T-helper 1 cell treated with Interleukin-12 subunit alpha and Interleukin-12 subunit beta and Interleukin-4 antibody, amounts not matched to agents 30 μg/mL and 1 μg/mL, for 36 hours (primary cell): ENCODE results near the gene TRIM28.

ENCODE experiments used
- H3K27ac Mint-ChIP-seq: one replicate; pipeline ENCODE4 v1.8.0; 2021; ENCODE audit warnings: mild to moderate bottlenecking, mixed read lengths
- H3K27me3 Mint-ChIP-seq: one replicate; pipeline ENCODE4 v1.8.0; 2021; ENCODE audit warnings: low read depth, mixed read lengths
- H3K36me3 Mint-ChIP-seq: one replicate; pipeline ENCODE4 v1.8.0; 2021; ENCODE audit warnings: low read depth, mixed read lengths
- H3K4me1 Mint-ChIP-seq: one replicate; pipeline ENCODE4 v1.8.0; 2021; ENCODE audit warnings: low read depth, mixed read lengths
- H3K4me3 Mint-ChIP-seq: one replicate; pipeline ENCODE4 v1.8.0; 2021; ENCODE audit warnings: mild to moderate bottlenecking, moderate library complexity, mixed read lengths
- H3K9me3 Mint-ChIP-seq: one replicate; pipeline ENCODE4 v1.8.0; 2021; ENCODE audit warnings: mixed read lengths

The TRIM28 gene

DNA sequence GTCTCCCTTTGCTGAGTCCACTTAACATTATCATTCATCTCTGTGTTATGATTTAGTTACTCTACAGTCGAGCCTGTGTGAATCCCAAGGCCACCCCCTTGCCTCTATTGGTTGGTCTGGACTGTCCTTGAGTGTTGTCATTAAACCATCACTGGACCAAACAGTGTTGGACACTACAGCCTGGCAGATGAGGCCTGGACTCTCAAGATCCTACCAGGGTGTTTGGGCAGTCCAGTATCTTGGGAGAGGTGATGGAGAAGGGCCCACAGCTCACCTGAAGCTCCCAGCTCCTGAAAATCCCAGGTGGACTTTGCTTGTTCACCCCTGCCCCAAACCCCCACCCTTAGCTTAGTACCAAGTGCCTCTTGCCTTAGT lies 7.2 kb downstream of the TRIM28 start:
- H3K4me3 Mint-ChIP-seq = no peak overlapping the region
- H3K9me3 Mint-ChIP-seq = no peaks in the 10 kb centered on the region
- H3K36me3 Mint-ChIP-seq = peaks cover 61% of the 10 kb centered on the region
- H3K27me3 Mint-ChIP-seq = no peaks in the 10 kb centered on the region
- H3K4me1 Mint-ChIP-seq = peaks cover 33% of the 10 kb centered on the region
- H3K27ac Mint-ChIP-seq = no peak overlapping the region

DNA sequence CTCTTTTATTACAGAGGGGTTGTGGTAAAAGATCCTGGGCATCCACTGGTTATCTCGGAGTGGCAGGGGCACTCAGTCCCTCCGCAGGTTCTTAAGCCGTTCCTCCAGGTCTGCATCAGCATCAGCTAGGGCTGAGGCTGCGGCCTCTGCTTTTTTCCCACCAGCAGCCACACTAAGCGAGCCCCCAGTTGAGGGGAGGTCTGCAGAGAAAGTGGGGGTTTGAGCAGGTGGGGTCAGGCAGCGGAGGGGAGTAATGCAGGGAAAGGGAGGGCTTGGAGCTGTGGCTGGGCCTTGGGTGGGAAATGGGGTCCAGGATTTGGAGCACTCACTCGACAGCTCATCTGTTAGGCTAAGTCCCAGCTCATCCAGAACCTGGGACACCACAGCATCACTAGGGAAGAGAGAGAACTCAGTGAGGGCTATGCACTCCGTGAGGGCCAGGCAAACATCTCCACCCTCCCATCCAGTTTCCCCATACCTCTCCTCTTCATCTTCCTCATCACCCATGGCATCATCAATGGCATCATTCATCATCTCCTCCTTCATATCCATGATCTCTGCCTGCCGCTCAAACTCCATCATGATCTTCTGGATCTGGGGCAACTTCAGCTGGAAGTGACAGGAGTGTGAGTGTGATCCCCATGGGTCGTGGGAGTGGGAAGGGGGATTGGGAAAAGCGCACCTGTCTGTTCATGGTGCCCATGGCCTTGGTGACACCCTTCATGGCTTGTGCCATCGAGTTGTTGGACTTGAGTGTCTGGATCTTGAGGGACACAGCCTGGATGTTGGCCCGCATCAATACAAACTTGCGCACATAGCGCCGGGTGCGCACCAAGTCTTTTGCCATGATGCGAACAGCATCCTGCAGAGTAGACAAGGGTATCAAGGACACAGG lies 8.0 kb downstream of the TRIM28 start:
- no peak overlapping the region for H3K4me3 Mint-ChIP-seq
- H3K36me3 Mint-ChIP-seq = peaks cover 61% of the 10 kb centered on the region
- no peaks in the 10 kb centered on the region for H3K9me3 Mint-ChIP-seq
- no peaks in the 10 kb centered on the region for H3K27me3 Mint-ChIP-seq
- H3K4me1 Mint-ChIP-seq = peaks cover 33% of the 10 kb centered on the region
- H3K27ac Mint-ChIP-seq = no peak overlapping the region

DNA sequence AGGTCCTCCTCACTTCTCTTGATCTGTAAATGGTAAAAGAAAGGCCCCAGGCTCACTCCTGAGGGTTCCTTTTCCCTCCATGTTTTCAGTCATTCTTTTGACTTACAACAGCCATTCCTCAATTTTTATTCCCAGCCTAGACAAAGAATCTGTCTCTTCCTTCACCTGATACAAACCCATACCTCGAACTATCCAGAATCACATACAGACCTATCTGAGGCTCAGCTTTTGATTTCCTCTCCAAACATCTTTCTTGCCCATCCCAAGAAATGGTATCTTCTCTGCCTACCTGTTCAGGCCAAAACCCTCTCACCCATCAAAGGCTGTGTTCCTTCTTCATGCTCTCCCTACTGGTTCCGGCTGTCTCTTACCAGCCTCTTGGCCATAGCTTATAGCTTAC lies 8.8 kb downstream of the TRIM28 start:
- Mint-ChIP-seq H3K9me3 (no peaks in the 10 kb centered on the region), H3K4me1 (peaks cover 36% of the 10 kb centered on the region), H3K4me3 (peak overlapping the region; percentile 0), H3K27me3 (no peaks in the 10 kb centered on the region), H3K27ac (peak overlapping the region; percentile 41), H3K36me3 (peaks cover 60% of the 10 kb centered on the region)

DNA sequence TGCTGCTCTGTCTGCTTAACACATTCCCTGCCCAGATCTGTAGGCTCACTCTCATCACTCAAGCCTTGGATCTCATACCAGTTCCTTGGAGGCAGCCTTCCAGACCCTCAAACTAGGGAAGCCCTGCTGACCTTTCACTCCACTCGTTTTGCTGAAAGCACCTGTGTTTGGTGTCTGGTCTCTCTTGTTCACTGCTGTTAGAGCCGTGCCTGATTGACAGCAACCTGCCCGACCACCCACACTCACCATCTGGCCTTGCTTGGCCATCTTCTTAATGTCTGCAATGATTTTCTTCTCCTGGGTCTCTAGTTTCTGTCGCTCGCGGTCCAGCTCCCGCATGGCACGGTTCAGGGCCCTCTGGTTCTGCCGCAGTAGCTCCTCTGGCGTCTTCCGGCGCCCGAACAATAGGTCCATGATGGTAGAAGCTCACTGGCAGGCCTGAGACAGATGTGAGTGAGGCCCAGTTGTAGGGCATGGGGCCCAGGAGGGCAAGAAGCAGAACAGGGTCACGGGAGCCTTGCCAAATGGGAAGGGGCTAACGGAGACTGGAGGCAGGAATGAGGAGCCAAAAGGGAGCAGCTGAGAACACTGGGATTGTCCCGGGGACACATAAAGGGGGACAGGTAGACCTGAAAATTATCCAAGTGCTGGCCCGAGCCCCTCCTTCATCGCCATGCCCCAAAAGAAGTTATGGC lies 10.1 kb downstream of the TRIM28 start:
- H3K9me3 Mint-ChIP-seq = no peaks in the 10 kb centered on the region
- H3K4me3 Mint-ChIP-seq = peak overlapping the region; percentile 93
- peaks cover 58% of the 10 kb centered on the region for H3K36me3 Mint-ChIP-seq
- H3K4me1 Mint-ChIP-seq = peaks cover 38% of the 10 kb centered on the region
- H3K27ac Mint-ChIP-seq = peak overlapping the region; percentile 96
- H3K27me3 Mint-ChIP-seq = no peaks in the 10 kb centered on the region

DNA sequence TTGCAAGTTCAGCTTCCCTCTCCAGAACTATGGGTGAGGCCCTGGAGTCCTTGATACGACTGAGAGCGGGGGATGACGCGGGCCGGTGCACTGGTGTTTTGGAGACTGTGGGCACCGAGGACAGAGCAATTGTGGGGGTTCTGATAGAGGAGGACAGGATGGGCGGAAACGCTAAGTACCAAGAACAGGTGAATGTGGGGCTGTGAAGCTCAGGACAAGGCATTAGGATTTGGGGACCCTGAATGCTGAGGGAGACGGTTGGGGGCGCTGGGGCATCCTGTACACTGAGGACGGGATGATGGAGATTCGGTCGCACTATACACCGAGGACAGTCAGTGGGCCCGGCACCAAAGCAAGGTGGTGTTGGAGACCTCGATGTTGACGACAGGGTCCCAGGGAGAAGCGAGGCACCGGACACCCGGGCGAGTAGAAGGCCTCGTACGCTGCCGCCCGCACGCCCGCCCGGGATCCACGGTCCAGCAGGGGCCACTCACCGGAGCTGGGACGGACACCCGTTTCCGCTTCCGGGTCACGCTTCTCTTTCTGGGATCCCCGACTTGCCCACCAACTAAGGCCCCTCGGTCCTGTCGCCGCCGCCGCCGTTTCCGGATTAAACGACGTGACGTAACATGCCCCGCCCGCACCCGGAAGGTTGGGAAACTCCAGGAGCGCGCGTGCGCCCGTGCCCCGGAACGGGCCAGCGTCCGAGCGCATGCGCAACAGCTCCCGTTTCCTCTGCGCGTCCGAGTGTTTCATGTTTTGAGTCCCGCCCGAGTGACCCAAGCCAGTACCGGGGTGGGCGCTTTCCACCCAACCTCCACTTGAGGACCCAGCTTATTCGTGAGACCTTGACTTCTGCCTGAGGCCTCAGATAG lies 10.9 kb downstream of the TRIM28 start, which contains the start of gene CHMP2A:
CHMP2A (minus strand) TSS at position 612 of the 875 bp plus-strand sequence. CDS start 893 bp downstream, outside the sequence.
- Mint-ChIP-seq H3K9me3 (no peaks in the 10 kb centered on the region), H3K4me1 (peaks cover 43% of the 10 kb centered on the region), H3K27me3 (no peaks in the 10 kb centered on the region), H3K4me3 (peak within 1 kb of the TSS; percentile 93), H3K36me3 (peaks cover 57% of the 10 kb centered on the region), H3K27ac (peak within 1 kb of the TSS; percentile 96)

DNA sequence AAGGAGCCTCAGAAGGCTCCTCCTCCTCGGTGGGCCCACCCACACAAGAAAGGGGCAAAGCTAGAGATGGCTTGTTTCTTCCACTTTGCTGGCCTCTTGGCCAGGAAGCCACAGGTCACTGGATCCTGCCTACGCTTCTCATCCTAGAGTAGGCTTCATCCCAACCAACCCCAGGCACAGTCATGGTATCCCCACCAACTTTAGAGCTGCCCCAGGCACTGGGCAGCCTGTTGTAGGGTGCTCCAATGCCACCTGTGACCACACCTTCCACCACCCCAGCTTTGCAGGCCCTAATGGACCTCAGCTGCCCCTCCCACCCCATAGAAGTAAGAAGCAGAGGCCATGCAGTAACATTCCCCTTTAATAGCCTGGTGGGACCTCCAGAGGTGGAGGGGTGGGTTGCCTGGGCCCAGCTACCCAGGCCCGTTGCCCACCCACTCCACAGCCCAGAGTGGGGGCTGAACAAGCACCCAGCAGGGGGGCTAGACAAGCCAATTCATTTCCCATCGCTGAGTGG lies 11.6 kb downstream of the TRIM28 start:
- peak overlapping the region; percentile 93 for H3K4me3 Mint-ChIP-seq
- no peaks in the 10 kb centered on the region for H3K9me3 Mint-ChIP-seq
- peaks cover 50% of the 10 kb centered on the region for H3K4me1 Mint-ChIP-seq
- H3K36me3 Mint-ChIP-seq = peaks cover 53% of the 10 kb centered on the region
- H3K27me3 Mint-ChIP-seq = no peaks in the 10 kb centered on the region
- H3K27ac Mint-ChIP-seq = peak overlapping the region; percentile 96

DNA sequence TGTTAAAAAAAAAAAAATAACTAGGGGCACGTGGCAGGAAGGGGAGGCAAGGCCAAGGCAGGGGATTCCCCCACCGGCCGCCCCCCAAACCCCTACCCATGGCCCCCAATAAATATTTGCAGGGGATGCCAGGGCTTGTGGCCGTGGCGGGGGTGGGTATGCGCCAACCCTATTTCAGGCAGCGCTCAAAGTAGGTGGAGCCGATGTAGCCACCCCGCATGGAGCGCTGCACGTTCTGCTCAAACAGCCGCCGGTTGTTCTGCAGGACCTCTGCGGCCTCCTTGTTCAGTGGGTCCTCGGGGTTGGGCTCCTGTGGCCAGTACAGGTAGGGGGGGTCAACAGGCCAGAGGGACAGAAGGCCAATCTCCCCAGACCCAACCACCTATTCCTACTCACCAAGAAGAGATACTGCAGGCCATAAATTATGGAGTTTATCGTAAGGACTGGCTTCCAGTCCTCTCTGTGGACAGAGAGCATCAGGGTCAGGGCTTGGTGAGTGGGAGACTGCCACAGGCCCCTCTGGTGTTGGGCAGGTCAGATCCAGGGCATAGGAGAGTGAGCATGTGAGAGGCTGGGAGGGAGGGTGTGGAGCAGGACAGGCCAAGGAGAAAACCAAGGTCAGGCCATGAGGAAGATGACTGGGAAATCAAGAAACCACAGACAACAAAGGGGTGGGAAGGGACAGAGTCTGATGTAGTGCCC lies 12.2 kb downstream of the TRIM28 start:
- Mint-ChIP-seq H3K27me3 (no peaks in the 10 kb centered on the region), H3K9me3 (no peaks in the 10 kb centered on the region), H3K27ac (peak overlapping the region; percentile 84), H3K4me1 (peaks cover 52% of the 10 kb centered on the region), H3K4me3 (peak overlapping the region; percentile 98), H3K36me3 (peaks cover 52% of the 10 kb centered on the region)

DNA sequence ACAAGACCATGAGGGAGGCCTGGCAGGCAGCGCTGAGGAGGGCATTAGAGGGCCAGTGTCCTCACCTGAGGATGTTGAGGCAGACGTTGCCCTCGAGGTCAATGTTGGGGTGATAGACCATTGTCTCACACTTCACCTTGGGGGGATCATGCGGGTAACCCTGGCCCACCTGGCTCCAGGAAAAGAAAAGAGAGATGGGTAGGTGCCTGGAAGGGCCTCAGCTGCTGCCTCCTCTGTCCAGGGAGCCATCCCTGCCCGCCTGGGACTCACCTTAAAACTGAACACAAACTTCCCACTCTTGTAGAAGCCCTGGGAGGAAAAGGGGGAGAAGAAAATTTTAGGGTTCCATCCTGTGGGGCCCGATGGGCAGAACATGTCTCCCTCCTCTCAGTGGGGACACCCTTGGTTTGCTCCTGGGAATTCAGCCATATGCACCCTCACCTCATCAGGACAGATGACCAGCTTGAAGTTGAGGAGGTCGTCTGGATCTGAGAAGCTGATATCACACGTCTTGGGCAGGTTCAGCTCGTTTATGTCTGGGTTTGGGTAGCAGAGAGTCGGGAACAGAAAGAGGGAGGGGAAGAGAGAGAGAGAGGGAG lies 12.9 kb downstream of the TRIM28 start:
- H3K27ac Mint-ChIP-seq = peak overlapping the region; percentile 84
- H3K9me3 Mint-ChIP-seq = no peaks in the 10 kb centered on the region
- no peaks in the 10 kb centered on the region for H3K27me3 Mint-ChIP-seq

DNA sequence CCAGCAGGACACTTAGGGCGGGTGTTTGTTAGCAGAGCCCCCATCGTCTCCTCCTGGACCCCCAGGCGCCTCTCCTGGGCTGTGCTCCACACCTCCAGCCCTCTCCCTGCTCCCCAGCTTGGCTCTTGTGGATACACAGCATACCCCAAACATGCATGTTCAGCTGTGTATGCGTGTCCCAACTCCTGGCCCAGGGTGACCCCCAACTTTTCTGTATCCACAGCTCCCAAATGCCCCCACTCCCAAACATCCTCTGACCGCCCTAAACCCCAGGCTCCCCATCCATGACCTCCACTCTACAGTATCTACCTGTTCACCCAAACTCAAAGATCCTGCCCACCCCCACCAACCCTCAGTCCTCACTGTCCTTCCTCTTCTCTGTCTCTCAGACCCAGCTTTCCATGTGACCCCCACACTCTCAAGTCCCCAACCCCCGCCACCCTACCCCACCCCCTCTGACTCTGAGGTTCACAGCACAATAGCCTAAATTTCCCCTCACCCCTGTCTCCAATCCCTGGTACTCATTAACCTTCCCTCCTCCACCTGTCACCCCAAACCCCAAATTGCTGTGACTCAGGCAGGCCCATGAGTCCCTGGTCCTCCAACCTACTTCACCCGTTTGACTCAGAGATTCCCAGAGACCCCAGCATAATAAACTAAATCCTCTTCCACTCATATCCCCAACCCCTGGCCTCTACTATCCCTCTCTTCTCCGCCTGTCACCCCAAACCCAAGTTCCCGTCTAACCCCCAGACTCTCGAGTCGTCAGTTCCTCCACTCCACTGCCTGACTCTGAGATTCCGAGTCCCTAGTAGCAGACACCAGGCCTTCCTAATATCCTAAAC lies 13.6 kb downstream of the TRIM28 start:
- Mint-ChIP-seq H3K36me3 (peaks cover 44% of the 10 kb centered on the region), H3K27ac (peak overlapping the region; percentile 97), H3K9me3 (no peaks in the 10 kb centered on the region), H3K4me1 (peaks cover 64% of the 10 kb centered on the region), H3K27me3 (no peaks in the 10 kb centered on the region), H3K4me3 (peak overlapping the region; percentile 98)

More for the DNA sequence above, 12.9 kb downstream of the TRIM28 start:
- H3K4me1 Mint-ChIP-seq = peaks cover 59% of the 10 kb centered on the region
- H3K36me3 Mint-ChIP-seq = peaks cover 48% of the 10 kb centered on the region
- H3K4me3 Mint-ChIP-seq = peak overlapping the region; percentile 98

DNA sequence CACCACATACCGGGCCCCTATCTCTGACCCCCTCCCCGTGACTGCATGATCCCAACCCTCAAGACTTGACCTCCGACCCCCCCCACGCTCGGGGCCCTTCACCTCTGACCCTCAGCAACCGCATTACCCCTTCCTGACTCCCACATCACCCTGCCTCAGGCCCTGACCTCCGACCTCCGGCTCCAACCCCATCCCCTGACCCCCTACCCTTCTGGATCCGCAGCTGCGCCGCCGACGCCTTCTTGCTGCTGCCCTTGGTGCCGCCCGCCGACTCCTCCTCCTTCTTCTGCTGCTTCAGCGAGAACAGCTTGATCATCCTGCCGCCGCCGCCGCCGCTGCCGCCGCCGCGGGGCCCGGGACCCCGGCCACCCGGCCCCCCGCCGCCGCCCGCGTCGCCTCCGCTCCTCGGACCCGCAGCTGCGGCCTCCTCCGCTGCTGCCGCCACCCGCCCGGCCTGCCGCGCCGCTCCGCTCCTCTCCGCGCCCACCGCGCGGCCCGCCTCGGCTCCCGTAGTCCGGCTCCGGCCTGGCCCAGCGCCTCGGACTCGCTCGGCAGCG lies 14.3 kb downstream of the TRIM28 start, which contains the start of gene UBE2M:
UBE2M (minus strand) TSS at position 546 of the 557 bp plus-strand sequence; CDS start at position 316, 230 bp downstream.
- H3K9me3 Mint-ChIP-seq = no peaks in the 10 kb centered on the region

DNA sequence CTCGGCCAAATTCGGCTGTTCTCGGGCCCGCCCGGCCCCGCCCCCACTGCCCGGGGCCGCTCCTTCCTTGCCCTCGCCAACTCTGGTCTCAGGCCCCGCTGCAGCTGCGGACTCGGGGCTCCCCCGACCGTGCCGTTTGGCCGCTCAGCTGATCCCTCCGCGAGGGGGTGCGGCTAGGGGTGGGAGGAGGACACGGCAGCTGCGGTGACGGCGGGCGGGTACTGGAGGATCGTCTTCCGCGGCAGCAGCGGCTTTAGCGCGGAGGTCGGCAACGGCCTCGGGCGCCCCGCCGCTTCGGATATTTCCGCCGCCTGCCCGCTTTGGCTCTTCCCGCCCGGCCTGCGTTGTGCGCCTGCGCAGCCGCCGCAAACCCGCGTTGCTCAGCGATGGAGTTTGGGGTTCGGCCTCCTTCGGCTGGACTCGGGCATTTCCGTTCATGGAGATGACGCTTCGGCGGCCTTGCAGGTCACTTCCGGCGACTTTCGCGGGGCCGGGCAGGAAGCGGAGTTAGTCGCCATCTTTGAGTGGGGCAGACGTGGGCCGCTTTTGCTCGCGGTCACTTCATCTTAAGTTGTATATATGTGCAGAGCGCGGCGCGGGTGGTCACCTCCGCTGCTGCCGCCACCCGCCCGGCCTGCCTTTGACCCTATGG lies 14.9 kb downstream of the TRIM28 start:
- H3K4me1 Mint-ChIP-seq = peaks cover 64% of the 10 kb centered on the region
- H3K27ac Mint-ChIP-seq = peak overlapping the region; percentile 94
- H3K9me3 Mint-ChIP-seq = no peaks in the 10 kb centered on the region
- no peaks in the 10 kb centered on the region for H3K27me3 Mint-ChIP-seq
- peak overlapping the region; percentile 97 for H3K4me3 Mint-ChIP-seq
- peaks cover 42% of the 10 kb centered on the region for H3K36me3 Mint-ChIP-seq

More for the DNA sequence above, 14.3 kb downstream of the TRIM28 start, which contains the start of gene UBE2M:
- Mint-ChIP-seq H3K36me3 (peaks cover 39% of the 10 kb centered on the region), H3K4me3 (peak within 1 kb of the TSS; percentile 98), H3K4me1 (peaks cover 61% of the 10 kb centered on the region), H3K27ac (peak within 1 kb of the TSS; percentile 97), H3K27me3 (no peaks in the 10 kb centered on the region)
